ENCODE data around the gene RGPD8.

DNA sequence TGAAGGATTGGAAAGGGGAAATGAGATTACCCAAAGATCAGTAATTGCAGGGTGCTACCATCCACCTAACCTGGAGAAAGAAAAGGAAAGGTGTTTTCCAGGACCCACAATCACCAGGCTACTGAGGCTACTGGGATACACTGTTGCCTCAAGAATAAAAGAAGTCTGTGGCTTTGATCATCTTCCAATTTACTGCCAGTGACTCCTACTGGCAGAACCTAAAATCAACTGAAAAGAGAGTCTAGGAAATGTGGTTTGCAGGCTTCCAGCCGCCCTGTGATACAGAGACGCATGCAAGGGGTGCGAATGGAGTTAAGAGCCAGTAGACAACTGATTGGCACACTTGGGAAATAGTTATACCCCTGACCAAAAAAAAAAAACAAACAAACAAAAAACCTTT lies 31.9 kb upstream of the RGPD8 start:
- TF ChIP-seq CTCF (IDR thresholded peaks at IDR 0.05) (no peak), POLR2AphosphoS5 (IDR thresholded peaks at IDR 0.05) (no peak), EP300 (IDR thresholded peaks at IDR 0.05) (no peak)

Measured in upper lobe of left lung (tissue), 4 donors.